HG03095 (cell line): ENCODE results near the gene IL12B.
"Not testable (repeated sequence)": the region's sequence is repeated elsewhere in the genome, so short reads cannot be mapped to it uniquely, and the experiment has no call there.

Source experiments
- ATAC-seq: cut with Tn5 transposase; IDR thresholded peaks from one replicate; pipeline ENCODE4 v1.9.1; 2021; ENCODE audit warnings: moderate library complexity; ENCODE audit not compliant: unreplicated experiment

IL12B gene

DNA sequence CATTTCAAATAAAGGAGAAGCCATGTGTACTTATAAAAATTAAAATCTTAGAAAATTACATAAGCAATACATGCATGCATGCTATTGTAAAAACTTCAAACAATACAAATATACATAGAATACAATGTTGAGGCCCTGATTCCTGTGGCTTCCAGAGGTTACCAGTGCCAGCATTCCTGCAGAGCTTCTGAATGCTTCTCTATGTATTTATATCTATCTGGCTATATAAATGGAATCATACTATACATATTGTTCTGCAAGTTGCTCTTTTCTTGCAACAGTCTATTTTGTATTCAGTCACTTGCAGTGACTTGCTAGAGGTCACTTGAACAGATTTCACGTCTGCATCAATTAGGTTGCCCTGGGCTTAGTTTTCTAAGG, 3.2 kb upstream of the IL12B start:
- ATAC-seq = no peak

- no peak for ATAC-seq
Observed at GRCh38 chr5:159332800-159333544, 2.7 kb upstream of the IL12B start.

- peak; percentile 64 for ATAC-seq
Observed at GRCh38 chr5:159331093-159331973, 1.0 kb upstream of the IL12B start.

DNA sequence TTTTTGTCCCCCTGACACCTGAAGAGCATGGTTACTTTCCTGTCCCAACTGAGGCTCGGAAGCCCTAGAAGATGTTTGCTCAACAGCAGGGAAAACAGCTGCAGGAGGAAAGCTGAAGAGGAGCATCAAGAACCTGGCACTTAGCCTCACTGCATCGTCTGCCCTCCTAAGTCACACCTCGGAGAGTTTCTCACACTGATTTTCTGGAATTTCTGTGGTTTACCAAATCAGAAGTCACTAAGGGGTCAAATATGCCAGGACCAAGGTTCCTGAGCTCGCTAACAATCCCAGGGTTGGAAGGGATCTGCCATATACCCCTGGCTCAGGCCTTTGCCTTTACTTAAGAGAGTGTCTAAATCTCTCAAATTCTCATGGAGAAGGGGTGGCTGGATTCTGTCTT, 5.3 kb downstream of the IL12B start:
- ATAC-seq = no peak

DNA sequence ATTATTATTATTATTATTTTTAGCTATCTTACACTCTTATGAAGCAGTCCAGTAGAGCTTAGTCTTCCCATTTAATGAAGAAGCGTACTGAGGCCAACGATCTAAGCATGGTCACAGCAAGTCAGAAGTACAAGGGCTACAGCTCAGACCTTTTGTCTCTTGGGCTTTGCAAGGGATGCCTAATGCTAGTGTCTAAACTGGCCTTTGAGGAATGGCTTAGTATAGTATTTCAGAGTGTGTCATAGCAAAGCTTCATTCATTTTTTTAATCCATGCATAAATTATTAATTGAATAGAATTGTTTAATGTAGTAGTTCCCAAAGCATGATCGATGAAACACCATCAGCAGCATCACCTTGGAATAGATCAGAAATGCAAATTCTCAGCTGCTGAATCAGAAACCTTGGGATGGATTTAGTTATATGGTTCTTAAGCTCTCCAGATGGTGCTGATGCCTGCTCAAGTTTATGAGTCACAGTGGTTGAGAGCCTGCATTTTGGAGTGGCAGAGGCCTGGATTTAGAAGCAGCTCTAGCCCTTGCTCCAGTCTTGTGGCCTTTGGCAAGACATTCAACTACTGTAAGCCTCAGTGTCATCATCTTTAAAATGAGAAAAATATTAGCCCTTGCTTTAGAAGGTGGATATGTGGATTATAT, 6.1 kb downstream of the IL12B start:
- no peak for ATAC-seq

- ATAC-seq = no peak
Observed at GRCh38 chr5:159322180-159322579, 8.1 kb downstream of the IL12B start.

DNA sequence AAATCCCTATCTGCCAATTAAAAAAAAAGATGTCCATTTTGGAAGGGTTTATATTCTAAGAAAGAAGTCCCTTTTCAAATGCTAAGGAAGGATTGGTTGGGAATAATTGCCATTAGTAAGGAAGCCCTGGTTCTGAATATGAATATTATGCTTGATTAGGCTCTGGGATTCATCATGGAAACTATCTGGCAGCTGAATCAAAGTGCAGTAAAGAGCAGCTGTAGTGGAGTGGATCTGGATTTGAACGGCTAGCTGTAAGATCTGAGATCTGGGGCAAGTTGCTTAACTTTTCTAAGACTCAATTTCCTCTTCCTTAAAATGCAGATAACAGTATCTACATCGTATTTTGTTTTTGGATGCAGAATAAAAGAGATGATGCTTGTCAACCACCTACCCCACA, 10.5 kb downstream of the IL12B start:
- no peak for ATAC-seq

- no peak for ATAC-seq
Observed at GRCh38 chr5:159319363-159319762, 10.9 kb downstream of the IL12B start.

GRCh38 chr5:159318448-159318847, 11.8 kb downstream of the IL12B start:
- no peak for ATAC-seq

DNA sequence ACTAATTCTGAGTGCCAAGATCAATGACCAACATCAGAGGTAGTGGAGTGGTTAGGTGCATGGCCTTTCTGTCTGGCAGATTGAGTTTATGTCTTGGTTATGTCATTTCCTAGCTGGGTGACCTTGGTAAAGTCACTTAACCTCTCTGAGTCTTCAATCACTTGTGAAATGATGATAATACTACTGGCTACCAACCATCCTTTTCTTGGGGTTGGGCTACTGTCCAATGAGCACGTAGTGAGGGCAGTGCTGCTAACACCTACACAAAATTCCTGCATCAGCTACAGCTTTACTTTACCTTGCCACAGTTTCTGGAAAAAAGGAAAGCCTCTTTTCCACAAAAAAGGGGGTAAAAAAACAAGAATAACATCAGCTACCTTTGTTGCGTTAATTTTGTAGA, 12.4 kb downstream of the IL12B start:
- ATAC-seq = no peak

GRCh38 chr5:159316519-159317383, 13.5 kb downstream of the IL12B start:
- no peak for ATAC-seq

DNA sequence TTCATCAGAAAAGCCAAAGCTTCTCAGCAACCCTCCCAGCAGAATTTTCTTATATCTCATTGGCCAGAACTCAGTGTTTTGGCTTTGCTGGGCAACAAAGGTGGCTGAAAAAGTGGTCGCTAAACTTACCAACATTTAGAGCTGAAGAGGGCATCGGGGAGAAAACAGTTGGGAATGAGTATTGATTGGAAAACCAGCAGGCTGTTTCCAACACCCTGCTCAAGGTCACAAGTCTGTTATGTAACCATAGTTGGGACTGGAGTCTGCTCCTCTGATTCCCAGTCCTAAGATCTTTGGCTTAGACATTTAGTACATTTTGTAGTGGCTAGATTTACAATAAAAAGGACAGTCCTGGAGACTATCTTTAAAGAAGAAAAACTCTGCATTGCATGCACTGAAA, 17.1 kb downstream of the IL12B start:
- no peak for ATAC-seq

DNA sequence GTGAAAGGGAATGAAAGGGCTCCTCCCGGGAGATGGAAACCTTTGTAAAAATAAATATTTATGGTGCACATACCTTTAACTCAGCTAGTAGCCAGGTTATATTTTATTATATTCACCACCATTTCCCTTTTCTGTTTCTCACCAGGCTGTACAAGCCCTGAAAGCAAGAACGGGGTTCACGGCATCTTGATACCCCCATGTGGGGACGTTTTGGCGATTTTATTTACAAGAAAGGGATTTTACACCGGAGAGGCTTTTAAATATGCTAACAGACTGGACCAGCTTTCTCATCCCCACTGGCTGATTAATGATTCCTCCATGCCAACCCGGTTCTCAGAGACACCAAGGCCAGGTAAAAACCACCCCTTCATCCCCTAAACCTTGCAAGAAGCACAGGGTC, 19.2 kb downstream of the IL12B start:
- no peak for ATAC-seq

DNA sequence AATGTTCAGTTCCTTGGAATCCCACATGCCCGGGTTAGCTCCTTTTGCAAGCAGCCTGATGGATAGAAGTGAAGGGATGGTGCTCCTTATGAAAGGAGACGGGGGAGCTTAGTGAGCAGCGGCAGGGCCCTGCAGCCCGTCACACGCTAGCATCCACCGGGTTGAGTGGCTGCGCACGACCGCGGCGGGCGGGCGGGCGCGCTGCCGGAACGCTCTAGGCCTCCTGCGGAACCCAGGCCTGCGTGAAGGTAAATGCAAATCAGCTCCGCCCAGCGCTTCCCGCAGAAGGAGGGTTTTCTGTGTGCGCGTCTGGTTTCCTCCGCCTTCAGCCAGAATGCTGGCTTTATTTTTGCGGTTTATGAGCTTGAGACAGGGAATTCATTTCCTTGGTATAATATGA, 19.8 kb downstream of the IL12B start:
- ATAC-seq = no peak

- no peak for ATAC-seq
Observed at GRCh38 chr5:159309689-159310433, 20.4 kb downstream of the IL12B start.

- no peak for ATAC-seq
Observed at GRCh38 chr5:159304961-159305595, 25.2 kb downstream of the IL12B start.

GRCh38 chr5:159303286-159303685, 27.0 kb downstream of the IL12B start:
- ATAC-seq = no peak

GRCh38 chr5:159301929-159302860, 28.1 kb downstream of the IL12B start:
- ATAC-seq = not testable (repeated sequence)

GRCh38 chr5:159301466-159301865, 28.8 kb downstream of the IL12B start:
- ATAC-seq = no peak
